Muscle of back (tissue), 11 donors: ENCODE measurements around the gene RETREG2. TPM values are rescaled to one million over a fixed set of nuclear protein-coding genes. Genes with fewer than 3 reads are reported as not detected.
A peak's percentile ranks its signal among the peaks of the same experiment; 100 is the strongest.

Source experiments
- DNase-seq, 3 donors: peaks; one replicate each; pipeline versions ENCODE4 v3.0.0 to v3.0.0-alpha.2; 2013
- polyA plus RNA-seq, 10 donors: library from polyadenylated mRNA; unstranded; fragments of 120-200 nt; gene quantifications; one replicate each; pipeline ENCODE4 v1.2.1, GENCODE V29; 2013; ENCODE audit not compliant: insufficient read length in 10 of 10

RETREG2 gene
- polyA plus RNA-seq, 10 donors = 38.3 to 56.9 (median 41.7) TPM

GRCh38 chr2:219167997-219168396 is 10.1 kb upstream of the RETREG2 start:
- DNase-seq = no peak

DNA sequence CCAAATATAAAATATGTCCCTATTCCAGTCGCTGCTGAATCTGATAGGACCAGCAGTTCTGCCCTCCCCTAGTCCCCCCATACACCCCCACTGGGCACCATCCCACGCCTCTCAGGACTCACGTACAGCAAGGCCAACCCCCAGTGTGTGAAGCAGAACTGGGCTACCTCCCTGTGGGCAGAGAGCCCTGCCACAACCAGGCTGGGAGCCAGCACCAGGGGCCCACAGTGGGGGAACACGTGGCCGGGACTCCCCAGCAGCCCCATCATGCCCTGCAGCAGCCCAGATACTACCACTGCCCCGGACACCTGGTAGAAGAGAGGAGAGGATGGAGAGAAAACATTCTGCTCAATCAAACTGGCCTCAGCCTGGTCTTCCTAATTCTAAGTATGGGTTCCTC is 9.5 kb upstream of the RETREG2 start:
- no peak for DNase-seq

GRCh38 chr2:219168932-219169331 is 9.1 kb upstream of the RETREG2 start:
- no peak for DNase-seq

GRCh38 chr2:219169930-219170654 is 8.0 kb upstream of the RETREG2 start, which contains the start of gene SLC23A3:
SLC23A3 (minus strand) TSS chr2:219170029; CDS start chr2:219169984, 45 bp downstream.
- DNase-seq = no peak

- DNase-seq = peak; percentile 30 to 58 (median 57)
These were observed 6.8 kb upstream of the RETREG2 start for GRCh38 chr2:219171231-219171651.

DNA sequence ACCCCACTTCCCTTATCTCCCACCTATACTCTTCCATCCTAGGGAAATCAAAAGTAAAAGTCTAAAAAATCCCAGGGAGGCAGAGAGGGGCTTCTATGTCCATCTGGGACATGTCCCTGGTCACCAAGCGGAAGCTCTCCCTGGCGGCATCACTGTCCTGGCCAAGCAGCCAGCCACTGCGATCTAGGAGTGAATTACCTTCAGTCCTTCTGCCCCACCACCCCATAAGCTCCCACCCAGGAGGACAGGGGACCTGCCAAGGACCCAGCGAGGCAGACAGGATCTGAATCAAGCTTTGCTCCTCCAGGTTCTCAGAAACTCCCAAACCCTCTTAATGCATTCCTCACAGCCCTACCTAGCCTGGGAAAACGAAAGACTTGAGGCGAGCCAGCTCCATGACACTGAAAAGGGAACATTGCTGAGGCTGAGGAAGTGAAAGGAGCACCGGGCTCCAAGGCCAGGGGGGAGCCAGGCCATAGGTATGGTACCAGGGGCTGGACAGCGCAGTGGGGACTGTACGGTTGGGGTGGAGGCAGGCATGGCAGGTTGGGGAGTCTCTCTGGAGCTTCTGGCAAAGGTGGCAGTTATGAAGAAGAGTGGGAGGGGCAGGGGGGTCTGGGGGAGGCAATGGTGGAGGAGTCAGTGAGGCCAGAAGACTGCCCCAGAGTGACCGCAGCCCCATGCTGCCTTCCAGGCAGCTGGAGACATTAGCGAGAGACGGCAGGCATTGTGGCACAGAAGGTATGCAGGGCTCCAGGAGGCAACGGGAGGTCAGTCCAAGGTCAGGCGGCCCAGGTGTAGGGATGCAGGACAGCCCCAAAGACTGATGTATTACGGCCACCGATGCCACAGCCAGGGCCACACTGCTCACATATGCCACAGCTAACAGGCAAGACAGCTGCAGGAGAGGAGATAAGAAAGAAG is 5.6 kb upstream of the RETREG2 start:
- no peak for DNase-seq

- no peak for DNase-seq
These were observed 4.9 kb upstream of the RETREG2 start for GRCh38 chr2:219173176-219173575.

DNA sequence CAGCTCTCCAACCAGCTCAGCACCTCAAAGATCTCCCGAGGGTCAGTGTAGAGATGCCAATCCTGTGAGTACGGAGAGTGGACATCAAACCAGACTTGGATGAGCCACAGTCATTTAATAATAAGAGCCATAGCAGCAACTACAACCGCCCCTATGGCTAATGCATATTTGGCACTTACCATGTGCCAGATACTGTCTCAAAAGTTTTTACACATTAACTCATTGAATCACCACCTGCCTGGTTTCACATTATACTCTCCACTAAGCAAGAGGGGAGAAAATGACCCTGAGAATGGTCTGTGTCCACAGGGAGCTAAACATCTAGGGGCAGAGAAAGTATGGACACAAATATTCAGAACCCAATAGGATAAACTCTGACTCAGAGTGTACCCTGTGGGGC is 3.9 kb upstream of the RETREG2 start:
- no peak for DNase-seq

- DNase-seq = no peak
These were observed 3.3 kb upstream of the RETREG2 start for GRCh38 chr2:219174801-219175200.

DNA sequence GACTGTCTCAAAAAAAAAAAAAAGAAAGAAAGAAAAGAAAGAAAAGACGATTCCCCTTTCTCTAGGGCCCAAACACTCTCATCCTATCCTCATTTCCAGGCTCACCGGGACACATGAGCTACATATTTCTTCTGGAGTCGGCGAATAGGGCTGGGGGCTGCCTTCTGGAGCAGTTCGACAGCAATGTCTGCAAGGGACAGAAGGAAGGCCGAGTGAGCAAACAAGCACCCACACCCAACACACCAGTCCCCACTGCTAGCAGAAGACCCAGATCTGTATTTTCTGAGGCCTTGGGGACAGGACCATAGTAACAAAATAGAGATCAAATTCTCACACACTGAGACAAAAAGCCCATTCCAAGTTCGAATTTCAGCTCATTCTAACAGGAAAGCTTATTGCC is 2.6 kb upstream of the RETREG2 start:
- no peak for DNase-seq

- peak in 2 of 3 donors; percentile 16 to 19 for DNase-seq
These were observed 1.9 kb upstream of the RETREG2 start for GRCh38 chr2:219175928-219176817.

DNA sequence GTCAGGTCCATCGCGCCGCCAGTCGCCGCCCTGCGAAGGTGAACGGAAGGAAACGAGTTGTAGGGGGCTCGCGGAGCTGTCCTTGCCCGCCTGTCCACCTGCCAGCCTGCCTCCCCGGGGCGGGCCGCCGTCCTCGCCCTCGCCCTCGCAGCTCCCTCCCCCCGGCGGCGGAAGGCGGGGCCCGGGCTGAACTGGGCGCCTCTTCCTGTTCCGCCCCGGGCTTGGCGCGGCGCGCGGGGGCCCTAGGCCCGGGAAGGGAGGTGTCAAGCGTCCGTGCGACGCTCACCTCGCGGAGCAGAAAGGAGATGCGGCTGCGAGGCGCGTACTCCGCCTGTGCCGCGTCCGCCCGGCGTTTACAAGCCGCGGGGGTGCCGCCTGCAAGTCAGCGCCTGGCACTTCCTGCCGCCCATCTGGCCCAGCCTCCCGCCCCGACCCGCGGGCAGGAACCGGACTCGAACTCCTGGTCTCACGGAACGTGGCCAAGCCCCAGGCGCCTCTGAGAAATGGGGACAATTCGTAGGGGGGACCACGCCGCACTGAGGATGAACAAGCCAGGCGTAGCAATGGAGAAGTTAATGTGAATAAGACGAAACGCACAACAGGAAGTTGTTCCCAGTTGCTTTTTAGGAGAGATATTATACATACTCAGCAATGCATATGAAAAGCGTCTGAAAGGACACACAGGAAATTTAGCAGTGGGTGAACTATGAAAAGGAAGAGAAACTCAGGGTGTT is 1.1 kb upstream of the RETREG2 start, which contains the start of gene CNPPD1:
TSS of gene CNPPD1 (minus strand) at position 108 of the 734 bp plus-strand sequence. CDS start at position 11, 97 bp downstream.
- DNase-seq = peak; percentile 85 to 95 (median 91)

DNA sequence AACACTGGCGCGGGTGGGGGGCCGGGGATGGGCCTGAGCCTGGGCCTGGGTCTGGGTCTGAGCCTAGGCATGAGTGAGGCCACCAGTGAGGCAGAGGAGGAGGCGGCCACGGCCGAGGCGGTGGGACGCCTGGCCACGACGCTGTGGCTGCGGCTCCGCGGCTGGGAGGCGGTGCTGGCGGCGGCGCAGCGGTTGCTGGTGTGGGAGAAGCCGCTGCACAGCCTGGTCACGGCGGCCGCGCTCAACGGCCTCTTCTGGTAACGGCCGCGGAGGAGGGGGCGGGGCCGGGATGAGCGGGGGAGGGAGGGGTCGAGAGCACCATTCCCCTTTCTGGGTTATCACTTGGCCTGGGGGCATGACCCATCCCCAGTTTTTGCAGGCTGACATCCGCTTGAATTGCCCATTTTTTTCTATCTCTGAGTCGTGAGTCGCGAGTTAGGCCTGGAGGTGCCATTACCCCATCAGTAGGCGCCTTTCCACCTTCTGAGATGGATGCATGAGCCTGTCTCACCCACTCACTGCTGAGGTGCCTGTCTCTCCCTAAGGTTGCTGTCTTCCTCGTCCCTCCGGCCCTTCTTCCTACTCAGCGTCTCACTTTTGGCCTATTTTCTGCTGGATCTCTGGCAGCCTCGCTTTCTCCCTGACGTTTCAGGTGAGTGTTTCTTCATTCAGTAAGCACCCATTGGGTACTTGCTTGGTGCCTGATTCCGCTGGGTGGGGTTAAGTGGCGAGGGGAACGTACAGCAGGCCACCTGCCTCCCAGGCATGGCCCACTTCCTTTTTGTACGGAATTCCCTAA is 501 bp downstream of the RETREG2 start:
- DNase-seq = peak in 1 of 3 donors; percentile 36

DNA sequence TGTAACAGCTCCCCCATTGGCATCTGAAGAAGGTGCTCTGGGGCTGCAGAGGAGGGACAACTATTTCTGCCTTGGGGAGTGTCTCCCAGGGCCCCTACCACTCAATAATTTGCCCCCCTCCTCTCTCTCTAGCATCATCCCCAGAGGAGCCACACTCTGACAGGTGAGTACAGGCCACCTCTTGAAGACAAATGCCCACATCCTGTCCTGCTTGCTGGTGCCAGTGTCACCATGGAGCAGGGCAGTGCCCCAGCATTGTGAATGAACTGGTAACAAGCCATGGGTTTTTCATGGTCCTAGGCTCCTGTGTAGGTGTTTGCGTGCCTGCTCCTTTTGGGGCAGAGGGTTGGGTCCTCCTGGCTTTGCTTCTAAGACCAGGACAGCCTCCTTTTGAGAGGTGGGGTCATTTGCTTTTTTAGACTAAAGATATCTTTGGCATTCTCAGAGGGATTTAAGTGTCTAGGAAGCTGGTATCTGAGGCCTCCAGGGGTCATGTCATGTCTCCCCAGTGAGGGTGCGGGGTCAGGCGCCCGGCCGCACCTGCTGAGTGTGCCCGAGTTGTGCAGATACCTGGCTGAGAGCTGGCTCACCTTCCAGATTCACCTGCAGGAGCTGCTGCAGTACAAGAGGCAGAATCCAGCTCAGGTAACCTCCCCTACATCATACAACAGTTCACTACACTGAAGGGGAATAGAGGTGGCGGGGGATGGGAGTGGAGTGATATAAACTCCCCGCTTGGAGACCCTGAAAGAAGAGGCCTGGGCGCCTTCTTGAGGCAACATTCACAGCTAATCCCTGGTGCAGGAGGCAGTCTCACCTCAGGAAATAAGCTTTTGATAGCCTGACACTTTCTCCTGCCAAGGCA is 1.8 kb downstream of the RETREG2 start:
- no peak for DNase-seq

GRCh38 chr2:219180961-219181360 is 2.9 kb downstream of the RETREG2 start:
- DNase-seq = no peak

- no peak for DNase-seq
These were observed 3.5 kb downstream of the RETREG2 start for GRCh38 chr2:219181531-219181930.

GRCh38 chr2:219182331-219183150 is 4.5 kb downstream of the RETREG2 start:
- no peak for DNase-seq
